ENCODE data around the gene NECTIN4.

The NECTIN4 gene

DNA sequence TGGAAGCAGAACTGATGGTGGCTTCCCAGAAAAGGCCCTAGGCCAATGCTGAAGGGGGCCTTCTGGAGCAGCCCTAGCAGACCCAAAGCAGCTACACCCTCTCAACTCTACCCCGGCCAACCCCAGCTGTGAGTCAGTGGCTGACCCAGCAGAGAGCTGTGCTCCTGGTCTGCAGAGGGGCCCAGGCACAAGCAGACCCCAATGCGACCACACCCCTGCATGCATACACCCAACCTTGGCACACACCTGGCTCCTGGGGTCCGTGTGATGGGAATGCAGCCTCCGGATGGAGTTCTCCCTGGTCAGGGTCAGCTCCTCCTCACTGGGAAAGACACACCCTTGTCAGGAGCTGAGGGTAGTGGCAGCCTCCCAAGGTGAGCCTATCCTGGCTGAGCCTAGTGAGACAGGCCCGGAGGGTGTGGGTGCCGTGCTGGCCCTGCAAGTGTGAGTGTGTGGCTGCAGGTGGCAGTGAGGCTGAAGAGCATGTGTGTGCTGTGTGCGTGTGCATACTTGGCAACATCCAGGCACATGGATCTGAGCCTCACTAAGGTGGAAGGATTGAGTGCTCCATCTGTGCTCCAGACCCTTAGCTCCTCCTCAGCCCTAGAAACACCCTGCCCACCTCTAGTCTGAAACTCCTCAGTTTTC is 15.8 kb downstream of the NECTIN4 start:
- TF ChIP-seq, protein P1, sequence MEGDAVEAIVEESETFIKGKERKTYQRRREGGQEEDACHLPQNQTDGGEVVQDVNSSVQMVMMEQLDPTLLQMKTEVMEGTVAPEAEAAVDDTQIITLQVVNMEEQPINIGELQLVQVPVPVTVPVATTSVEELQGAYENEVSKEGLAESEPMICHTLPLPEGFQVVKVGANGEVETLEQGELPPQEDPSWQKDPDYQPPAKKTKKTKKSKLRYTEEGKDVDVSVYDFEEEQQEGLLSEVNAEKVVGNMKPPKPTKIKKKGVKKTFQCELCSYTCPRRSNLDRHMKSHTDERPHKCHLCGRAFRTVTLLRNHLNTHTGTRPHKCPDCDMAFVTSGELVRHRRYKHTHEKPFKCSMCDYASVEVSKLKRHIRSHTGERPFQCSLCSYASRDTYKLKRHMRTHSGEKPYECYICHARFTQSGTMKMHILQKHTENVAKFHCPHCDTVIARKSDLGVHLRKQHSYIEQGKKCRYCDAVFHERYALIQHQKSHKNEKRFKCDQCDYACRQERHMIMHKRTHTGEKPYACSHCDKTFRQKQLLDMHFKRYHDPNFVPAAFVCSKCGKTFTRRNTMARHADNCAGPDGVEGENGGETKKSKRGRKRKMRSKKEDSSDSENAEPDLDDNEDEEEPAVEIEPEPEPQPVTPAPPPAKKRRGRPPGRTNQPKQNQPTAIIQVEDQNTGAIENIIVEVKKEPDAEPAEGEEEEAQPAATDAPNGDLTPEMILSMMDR (IDR thresholded peaks at IDR 0.05; ENCODE audit: low read depth, low read length): no peak
- no peak for DNase-seq (ENCODE audit: extremely low read depth, low read depth)

DNA sequence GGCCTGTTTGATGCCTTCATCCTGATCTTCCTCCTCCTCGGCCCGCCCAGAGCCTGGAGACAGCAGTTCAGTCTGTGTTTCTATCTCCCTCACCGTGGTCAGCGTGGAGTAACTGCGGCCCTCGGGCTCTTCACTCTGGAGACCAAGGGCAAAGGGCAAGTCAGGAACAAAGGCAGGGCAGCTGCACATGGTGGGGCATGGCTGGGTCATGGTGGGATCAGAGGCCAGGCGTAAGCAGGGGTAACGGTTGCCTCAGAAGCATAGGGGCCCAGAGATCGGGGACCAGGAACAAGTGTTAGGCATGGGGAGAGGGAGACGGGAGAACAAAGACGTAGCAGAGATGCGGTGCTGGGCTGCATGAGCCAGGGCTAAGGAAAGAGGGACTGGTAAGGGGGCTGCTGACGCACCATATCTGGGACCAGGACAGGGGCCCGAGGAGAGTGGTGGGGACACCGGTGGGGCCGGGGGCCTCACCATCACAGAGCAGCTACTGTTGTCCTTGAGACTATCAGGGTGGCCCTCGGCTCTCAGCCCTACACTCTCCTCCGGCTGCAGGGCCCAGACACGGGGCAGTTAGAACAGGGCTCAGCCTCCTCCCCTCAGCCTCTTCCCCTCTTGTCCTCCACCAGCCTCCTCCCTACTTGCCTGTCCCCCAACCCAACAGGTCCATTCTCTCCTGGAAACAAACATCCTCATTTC is 16.5 kb downstream of the NECTIN4 start:
- no peak for DNase-seq (ENCODE audit: extremely low read depth, low read depth)
- TF ChIP-seq, protein P1 (IDR thresholded peaks at IDR 0.05; ENCODE audit: low read depth, low read length): no peak

DNA sequence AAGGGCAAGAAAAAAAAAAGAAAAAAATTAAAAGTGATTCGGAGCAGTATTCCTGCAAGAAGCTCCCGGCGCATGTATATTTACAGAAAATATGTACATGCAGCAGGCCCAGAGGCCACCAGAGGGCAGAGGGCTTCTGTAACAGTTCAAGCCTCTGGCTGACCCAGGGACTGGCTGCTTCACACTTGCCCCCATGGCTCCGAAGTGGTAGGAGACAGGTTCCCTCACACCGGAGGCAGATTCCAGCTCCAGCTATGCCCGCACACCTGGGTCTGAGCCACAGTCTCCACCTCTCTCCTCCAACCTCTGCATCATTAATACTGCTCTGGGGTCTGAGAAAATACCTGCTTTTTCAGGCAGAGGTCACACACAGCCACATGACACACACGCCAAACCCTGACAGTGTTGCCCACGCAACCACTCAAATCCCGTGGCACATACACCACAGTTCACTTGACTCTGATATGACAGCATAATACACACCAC is 17.4 kb downstream of the NECTIN4 start:
- peak; percentile 14 for DNase-seq (ENCODE audit: extremely low read depth, low read depth)
- TF ChIP-seq, protein P1 (IDR thresholded peaks at IDR 0.05; ENCODE audit: low read depth, low read length): peak; percentile 60

DNA sequence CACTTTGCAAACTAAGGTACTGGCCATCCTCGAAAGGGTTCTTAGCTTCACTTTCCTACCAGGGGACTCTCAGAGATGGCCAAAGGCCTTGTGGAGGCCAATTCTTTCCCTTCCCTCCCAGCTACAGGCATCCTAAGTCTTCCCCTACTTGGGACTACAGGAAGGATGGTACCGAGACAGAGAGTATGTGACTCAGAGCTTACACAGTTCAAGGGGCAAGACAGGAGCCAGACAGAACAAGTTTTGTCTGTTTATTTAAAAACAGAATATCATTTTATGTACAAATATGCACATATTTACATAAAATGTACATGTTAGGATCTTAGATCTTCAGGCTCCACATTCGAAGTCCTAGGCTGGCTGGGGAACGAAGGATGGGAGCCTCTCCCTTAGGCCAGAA is 18.6 kb downstream of the NECTIN4 start:
- no peak for DNase-seq (ENCODE audit: extremely low read depth, low read depth)
- TF ChIP-seq, protein P1 (IDR thresholded peaks at IDR 0.05; ENCODE audit: low read depth, low read length): no peak

DNA sequence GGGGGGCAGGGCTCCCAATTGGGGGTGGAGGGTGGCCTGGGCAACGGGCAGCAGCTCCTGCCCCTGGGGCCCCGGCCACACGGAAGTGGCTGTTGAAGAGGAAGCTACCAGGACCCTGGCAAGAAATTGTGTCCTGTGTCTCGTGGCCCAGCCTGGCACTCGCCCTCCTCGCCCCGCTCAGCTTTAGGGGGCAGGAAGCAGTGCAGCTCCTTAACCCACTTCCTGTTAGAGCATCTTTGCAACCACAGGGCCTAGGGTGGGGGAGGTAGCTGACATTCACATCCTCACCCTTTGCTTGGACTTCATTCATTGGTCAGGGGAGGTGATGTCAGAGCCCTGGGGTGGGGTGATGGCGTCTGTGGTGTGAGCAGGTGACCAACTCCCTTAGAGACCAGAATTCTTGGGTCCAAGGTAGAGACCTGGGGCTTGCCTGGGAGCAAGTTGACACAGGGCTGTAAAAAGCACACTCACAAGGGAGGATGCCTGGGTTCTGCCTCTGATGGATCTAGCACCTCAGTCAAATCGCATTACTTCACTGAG is 19.6 kb downstream of the NECTIN4 start, which contains the start of gene ARHGAP30:
Gene ARHGAP30 (minus strand): TSS at position 161 of the 540 bp plus-strand sequence. CDS start 267 bp downstream, outside the sequence.
- no peak for DNase-seq (ENCODE audit: extremely low read depth, low read depth)
- TF ChIP-seq, protein P1 (IDR thresholded peaks at IDR 0.05; ENCODE audit: low read depth, low read length): no peak

DNA sequence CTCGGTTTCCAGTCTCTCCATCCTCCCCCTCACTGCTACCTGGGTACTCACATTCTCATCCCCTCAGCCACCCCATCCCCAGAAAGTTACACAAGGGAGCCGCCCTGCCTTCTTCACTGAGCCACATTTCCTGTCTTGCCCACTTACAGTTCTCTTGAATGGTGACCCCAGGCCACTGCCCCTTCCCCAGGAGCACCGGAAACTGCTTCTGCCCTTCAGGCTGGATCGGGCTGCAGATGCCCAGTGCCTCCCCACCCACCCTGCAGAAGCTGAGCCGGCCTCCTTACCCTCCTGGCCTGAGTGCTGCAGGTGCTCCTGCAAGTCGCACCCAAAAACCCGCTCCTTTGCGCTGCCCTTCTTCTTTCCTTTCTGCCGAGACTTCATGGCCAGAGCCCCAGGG is 20.1 kb downstream of the NECTIN4 start:
- TF ChIP-seq, protein P1 (IDR thresholded peaks at IDR 0.05; ENCODE audit: low read depth, low read length): no peak
- no peak for DNase-seq (ENCODE audit: extremely low read depth, low read depth)

Measured in AG09319 (cell line).